A204.1 (cell line): ENCODE data around the gene SOX13.

Experiments used
- FAIRE-seq: peaks from 2 replicates; lab custom pipeline; 2012; peaks lifted over from hg19 to GRCh38; lab: Jason Lieb, UNC

Gene SOX13

DNA sequence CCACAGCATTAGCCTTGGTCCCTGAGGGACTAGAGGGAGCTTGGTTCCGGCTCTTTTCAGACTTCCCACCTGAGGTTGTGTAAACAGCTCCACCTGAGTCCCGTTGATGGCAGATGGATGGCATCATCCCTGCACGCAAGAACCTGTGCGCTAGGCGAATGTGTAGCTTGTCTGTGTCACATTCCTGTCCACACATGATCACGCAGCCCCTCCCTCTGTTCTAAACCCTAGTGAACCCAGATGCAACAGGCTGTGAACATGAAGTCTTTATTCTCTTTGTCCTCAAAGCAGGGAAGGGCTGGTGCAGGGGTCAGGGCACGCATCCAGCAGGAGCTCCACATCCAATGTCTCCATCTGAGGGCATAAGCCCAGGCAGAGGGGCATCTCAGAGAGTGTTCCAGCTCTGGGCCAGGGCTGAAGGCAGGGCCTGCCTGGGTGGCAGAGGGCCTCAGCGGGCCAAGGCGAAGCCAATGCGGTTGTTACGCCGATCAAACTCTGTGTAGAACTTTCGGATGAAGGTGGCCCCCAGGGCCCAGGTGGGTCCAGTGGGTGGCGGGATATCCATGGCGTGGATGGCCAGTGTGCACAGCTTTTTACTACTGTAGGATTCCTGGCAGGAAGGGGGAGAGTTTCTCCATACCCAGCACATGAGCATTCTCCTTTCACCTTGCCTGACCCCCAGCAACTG is 81.8 kb downstream of the SOX13 start:
- no peak for FAIRE-seq

DNA sequence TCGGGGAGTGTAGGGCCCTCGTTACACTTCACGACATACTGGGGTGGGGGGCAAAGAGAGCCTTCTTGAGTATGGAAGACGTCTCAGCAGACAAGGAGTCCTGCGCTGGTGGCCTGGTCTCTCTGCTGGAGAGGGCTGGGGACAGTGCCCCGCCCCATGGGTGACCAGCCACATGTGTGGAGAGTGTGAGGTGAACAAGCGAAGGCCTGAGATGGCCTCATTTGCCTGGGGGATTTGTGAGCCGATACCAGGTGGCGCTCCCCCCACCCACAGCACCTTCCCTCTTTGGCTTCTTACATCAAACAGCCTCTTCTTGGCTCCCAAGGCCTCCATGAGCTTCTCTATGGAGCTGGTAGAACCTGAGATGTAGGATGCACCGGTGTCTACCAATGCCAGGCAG is 83.0 kb downstream of the SOX13 start:
- FAIRE-seq, result no peak

DNA sequence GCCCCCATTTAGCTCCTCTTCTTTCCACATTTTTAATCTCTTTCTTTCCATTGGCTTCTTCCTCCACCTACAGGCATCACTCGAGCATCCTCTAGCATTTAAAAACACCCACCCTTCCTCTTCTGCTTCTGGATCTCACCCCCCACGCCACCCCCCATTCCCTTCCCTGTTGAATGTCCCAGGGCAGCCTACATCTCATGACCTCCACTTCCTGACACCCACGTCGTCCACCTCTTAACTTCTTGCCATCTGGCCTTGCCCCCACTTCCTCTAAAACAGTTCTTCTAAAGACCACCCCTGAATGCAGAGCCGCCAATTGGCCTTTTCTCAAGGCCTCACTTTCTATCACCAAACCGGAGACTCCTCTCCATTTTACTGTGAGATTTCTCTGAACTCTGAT is 85.0 kb downstream of the SOX13 start:
- no peak for FAIRE-seq

DNA sequence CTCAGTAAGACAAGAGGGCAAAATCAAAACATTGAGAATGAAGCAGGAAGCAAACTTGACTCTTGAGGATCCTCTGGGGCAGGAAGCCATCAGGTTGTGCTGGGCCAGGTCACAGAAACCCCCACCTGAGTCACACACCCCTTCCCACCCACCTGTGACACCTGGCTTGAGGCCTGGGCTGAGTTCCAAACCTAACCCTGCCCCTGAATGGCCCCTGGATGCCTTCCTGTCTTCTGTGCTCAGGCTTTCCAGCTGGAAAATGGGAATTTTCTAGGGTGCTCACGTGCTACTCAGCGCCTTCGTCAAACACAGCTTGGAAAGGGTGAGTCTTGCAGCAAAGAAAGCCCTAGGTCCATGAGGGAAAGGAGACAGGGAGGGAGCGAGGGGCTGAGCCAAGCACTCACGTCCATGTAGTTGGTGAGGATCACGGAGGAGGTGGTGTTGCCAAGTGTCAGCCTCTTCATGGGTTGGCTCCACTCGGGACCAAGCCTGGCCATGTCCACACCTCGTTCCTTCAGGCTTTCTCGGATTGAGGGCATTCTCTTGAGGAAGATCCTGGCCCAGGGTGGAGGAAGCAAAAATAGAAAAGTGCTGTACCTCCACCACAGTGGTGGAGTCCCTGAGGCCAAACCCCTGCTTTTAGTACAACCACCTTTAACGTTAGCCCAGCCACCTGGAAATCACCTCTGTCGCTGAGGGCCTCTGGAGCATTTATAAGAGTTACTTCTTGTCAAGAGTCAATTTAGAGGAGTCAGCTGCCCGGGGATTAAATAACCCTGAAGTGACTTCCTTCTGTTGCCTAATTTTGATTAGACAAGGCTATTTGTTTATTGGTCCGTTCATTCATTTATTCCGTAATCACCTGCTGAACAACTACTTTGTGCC is 88.9 kb downstream of the SOX13 start:
- FAIRE-seq, result no peak

DNA sequence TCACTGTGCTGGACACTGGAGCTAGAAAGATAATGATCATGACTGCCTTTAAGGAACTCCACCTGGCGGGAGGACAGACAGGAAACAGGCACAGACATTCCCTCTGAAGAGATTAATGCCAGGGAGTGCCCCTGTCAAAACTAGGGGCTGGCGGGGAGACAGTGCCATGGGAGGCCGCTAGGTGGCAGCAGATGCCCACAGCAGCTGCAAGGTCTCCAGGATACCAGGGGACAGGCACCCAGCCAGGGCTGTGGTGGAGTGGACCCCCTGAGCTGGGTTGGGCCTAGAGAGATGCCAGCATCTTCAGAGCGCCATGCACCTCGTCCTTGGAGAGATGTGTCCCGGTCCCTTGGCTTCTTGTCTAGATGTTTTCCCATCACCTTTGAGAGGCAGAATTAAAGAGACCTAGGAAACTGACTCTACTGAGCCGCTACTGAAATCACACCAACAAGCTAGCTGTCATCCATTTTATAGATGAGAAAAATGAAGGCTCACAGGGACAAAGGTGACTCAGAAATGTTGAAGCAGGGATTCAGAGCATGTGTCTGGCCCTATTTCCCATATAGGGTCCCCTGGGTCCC is 89.7 kb downstream of the SOX13 start:
- no peak for FAIRE-seq

DNA sequence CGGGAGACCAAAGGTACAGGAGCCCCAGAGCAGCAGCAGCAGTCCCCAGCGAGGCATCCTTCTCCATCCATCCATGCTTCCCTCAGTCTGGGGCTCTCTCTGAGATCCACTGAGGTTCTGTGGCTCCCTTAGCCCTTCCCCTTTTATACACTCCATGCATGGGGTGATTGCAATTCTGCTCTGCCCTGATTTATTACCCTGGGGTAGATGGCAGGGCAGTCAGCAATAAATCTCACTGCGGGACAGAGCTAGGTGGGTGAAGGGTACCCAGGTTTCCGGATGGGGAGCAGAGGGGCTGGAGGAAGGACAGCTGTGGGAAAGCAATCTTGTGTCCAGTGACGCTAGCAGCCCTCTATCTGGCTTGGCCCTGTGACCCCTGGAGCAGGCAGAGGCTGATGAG is 93.3 kb downstream of the SOX13 start, which contains the start of gene REN:
REN (minus strand) TSS at position 119 of the 400 bp plus-strand sequence; CDS start at position 75, 44 bp downstream.
- FAIRE-seq, result no peak

DNA sequence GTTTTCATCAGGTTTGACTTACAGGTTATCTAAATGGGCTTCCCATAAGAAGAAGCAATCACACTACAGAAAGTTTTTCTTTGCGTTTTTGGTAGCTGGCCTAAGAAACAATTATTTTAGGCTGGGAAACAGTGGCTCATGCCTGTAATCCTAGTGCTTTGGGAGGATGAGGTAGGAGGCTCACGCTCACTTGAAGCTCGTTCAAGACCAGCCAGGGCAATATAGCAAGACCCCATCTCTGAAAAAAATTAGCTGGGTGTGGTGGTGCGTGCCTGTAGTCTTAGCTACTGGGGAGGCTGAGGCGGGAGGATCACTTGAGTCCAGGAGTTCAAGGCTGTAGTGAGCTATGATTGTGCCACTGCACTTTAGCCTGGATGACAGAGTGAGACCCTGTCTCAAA is 94.8 kb downstream of the SOX13 start:
- no peak for FAIRE-seq

DNA sequence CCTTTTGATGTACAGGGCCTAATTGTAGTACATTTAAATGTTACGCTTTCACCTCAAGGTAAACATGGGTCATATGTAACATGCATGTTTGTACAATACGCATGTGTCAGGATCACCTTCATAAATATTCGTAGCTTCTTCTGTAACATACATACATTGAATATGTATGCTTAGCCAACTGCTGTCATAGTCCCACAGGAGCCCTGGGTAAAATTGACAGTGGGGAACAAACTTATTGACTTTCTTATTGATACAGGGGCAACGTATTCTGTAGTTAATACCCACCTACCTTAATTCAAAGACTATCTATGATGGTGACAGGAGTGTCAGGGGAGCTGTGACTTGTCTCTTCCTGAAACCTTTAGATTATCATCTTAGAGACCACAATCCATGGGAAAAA is 96.9 kb downstream of the SOX13 start:
- no peak for FAIRE-seq

DNA sequence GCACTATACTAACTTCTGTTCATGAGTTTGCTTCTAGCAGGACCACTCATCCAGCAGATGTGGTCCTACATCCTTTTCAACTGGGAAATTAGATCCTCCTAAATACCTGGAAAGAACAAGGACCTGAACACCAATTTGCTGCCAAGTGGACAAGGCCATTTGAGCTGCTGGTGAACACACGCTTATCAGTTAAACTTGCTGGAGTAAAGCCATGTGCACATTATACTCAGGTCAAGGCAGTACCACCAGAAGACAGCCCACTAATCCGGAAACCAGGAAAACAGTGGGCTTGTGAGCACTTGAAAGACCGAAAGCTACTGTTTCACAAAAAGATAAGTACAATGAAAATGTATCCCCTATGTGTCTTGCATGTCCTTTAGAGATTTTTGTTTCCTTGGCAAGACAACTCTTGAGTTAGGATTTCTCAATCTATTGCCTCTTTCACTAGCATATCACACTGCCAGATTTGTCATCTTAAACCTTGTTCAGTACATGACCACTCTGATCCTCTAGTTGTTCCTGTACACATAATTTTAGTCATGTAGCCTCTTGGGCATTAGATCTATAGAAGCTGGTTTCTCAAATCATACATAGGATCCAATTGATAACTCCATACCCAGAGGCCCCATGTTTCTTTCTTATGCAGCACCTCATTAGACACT is 97.7 kb downstream of the SOX13 start:
- no peak for FAIRE-seq

DNA sequence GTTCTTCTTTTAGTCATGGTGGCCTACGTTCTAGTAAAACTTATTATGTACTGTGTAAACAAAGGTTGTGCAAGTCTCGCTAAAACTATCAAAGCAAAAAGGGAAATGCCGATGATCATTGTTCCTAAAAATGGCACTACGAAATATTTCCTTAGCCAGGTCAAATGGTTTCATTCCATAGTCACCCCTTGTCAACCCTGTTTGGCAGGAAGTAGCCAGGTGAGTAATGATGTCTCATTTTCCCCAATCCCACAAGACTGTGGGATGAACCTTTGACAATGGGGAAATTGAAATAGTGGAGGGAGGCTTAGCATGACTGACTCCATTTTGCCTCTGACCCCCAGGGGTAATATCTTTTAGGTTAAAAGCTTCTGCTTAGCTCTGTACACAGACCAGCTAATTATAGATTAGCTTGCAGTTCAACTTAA is 98.8 kb downstream of the SOX13 start:
- FAIRE-seq, result no peak

DNA sequence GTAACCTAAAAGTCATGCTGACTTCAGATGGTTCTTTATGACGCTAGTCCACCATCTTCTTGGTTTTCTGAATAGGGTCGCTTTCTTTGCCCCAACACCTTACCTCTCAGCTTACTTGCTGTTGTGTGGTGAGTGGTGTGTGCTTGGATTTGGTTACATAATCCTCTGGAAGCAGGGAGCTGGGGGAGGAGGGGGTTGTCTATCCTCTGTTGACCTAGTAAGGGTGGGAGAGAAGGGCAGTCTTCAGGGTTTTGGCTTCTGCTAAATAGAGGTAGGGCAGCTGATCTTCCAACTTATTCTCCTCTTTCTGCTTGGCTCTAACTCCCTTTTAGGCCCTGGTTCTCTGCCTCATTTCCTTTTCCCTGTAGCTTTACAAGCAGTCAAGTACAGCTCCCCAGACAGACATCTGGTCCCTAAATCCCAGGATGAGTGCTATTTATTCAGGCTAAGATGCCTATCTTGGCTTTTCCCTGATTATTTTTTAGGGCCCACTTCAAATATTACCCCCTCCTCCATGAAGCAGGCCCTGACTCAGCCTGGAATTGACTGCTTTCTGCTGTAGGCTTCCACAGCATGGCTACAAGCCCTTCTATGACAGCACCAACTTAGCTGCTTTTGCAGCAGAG is 99.6 kb downstream of the SOX13 start:
- FAIRE-seq, result no peak

DNA sequence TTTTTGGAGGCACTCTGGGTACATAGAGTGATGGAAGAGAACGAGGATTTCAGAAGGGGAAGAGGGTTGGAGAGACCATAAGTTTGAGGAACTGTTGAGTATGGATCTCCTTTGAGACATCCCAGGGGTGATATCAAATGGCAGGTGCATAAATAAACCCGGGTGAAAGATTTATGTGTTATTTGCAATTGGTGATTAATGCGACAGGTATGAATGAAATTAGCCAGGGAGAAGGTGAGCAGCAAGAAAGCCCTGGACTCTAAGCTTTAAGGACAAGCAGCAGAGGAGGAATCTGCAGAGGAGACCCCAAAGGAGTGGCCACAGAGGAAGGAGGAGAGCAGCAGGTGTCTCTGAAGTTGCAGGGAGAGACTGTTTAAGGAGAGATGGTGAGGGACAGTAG is 102.0 kb downstream of the SOX13 start:
- FAIRE-seq, result no peak

DNA sequence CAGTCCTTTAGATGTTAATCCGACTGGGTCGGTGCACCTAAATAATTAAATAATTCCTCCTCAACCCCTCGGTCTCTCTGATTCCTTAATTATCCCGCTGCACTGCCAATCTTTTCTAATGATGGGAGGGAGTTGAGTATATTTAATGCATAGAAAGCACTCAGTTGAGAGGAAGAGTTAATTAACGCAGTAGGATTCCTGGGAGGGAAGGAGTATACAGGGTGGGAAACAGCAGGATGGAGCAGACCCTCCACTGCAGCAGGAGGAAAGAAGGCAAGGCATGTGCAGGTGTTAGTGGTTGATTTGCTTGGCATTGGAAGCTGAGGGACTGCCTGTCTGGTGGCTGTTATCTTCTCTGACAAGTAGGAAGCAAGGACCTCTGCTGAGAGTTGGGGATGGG is 103.1 kb downstream of the SOX13 start:
- FAIRE-seq, result no peak

DNA sequence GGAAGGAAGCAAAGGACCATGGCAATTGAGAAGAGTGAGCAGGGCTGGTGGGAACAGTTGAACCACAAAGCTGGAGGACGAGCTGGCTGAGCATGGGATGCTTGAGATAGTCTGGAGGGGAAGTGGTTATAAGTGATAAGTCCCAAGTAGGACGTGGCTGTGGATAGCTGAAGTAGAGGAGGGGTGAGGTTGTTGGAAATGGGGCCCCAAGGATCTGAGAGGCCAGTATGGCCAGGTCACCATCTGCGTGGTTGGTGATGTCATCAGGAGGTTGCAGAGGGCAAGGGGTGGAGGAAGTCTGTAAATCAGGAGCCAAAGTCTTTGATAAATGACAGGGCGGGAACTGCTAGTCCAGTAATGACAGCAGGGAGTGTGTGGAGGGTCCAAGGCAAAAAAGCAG is 104.2 kb downstream of the SOX13 start:
- FAIRE-seq, result no peak
